Measurements from ENCODE around the gene TBC1D22A. TPM values are rescaled to one million over a fixed set of nuclear protein-coding genes. Genes with fewer than 3 reads are reported as not detected.
"Not testable (repeated sequence)": the region's sequence is repeated elsewhere in the genome, so short reads cannot be mapped to it uniquely, and the experiment has no call there.

TBC1D22A gene
- polyA plus RNA-seq, 1 donor (not counting 4 experiments of a cell fraction or from before 2014, with no cell fraction given) = 20.9 TPM

DNA sequence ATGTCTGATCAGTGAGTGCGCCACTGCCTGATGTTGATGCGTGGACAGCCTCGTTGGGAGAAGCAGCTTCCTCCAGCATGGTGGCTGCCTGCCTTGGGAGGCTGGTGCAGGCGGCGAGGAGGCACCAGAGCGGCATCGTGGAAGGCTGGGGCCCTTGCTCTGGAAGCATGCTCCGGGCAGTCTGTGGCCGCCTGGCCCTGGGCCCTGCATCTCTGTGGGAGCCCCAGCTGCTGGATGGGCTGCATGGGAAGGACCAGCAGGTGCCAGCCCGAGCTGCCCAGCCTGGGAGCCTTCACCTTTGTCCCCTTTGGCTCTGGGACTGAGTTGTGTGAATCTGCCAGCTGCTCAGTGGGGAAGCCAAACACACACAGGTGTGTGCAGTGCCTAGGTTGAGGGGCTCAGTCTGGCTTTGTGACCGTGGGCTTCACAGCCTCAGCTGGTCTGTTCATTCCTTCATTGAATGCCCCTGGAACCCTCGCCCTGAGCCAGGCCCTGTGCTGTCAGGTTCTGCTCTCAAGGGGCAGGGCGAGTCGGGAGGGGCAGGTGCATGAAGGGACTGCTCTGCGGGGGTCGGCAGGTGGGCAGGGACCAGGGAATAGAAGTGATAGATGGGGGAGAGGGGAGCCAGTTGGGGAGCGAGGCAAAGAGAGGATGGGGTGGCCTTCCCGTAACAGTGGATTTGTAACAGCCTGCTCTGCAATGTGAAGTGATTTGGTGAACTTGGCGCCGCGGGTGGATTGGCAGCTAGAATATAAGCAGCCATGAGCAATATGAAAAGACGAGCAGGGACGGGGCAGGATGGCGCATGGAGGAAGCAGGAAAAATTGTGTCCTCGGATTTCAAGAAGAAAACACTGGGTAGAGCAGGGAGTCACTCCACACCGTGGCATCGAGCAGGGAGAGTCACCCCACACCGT lies 354.2 kb downstream of the TBC1D22A start:
- Histone ChIP-seq H3K36me3 (ENCODE audit: control insufficient read depth in 2 of 2, extremely low read depth in 1 of 2, insufficient read depth in 2 of 2, low read length in 2 of 2) (peaks cover 0 to 6% of the 10 kb centered on the region in 2 experiments), H3K9ac (ENCODE audit: control insufficient read depth, extremely low read depth, insufficient read depth, low read length) (no peak overlapping the region), H3K4me2 (ENCODE audit: control insufficient read depth, extremely low read depth, insufficient read depth, low read depth, low read length) (no peak overlapping the region), H3K9me1 (ENCODE audit: control insufficient read depth, extremely low read depth, insufficient read depth, low read length) (no peaks in the 10 kb centered on the region), H2AFZ (ENCODE audit: control insufficient read depth, low read length) (no peak overlapping the region), H3K79me2 (ENCODE audit: control insufficient read depth, insufficient read depth, low read length) (no peaks in the 10 kb centered on the region), H3K4me1 (ENCODE audit: control insufficient read depth, extremely low read depth, insufficient read depth, low read length) (no peaks in the 10 kb centered on the region), H3K27ac (ENCODE audit: control insufficient read depth, insufficient read depth, low read length) (no peak overlapping the region), H3K9me3 (ENCODE audit: control insufficient read depth, low read depth, low read length) (no peaks in the 10 kb centered on the region), H3K4me3 (ENCODE audit: control insufficient read depth in 2 of 3, extremely low read depth in 1 of 3, insufficient read depth in 2 of 3, low read depth in 1 of 3, low read length in 3 of 3) (no peak overlapping the region), H3K27me3 (ENCODE audit: control insufficient read depth, extremely low read depth, insufficient read depth, low read length) (no peaks in the 10 kb centered on the region), H4K20me1 (ENCODE audit: control insufficient read depth, extremely low read depth, insufficient read depth, low read length) (no peaks in the 10 kb centered on the region)
- no peak for DNase-seq (ENCODE audit: low read depth, low spot score)
- TF ChIP-seq EZH2 (IDR thresholded peaks at IDR 0.05; ENCODE audit: low read length) = no peak
- TF ChIP-seq CTCF (optimal IDR thresholded peaks at IDR 0.05 in 1 of 3, IDR thresholded peaks at IDR 0.05 in 1 of 3, conservative IDR thresholded peaks at IDR 0.05 in 1 of 3; ENCODE audit: extremely low read depth in 1 of 3, insufficient read depth in 2 of 3, low read length in 3 of 3) = no peak
- no peak for FAIRE-seq
- dilution Hi-C loops (cut with MboI; ENCODE audit: extremely low pct_ligation_motif_present, low sequenced_read_pairs) = no loop called here

DNA sequence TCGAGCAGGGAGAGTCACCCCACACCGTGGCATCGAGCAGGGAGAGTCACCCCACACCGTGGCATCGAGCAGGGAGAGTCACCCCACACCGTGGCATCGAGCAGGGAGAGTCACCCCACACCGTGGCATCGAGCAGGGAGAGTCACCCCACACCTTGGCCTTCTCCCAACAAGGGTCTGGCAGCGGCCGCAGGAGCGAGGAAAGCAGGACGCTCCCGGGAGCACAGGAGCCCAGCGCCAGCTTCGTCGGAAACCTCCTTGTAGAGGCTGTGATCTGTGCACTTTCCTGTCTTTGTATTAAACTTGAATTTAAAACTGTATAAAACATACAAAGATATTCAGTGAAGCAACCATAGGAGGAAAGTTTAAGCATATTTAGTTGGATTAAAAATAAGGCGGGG lies 355.0 kb downstream of the TBC1D22A start:
- H3K27ac ChIP-seq (ENCODE audit: control insufficient read depth, insufficient read depth, low read length); FAIRE-seq; DNase-seq (ENCODE audit: low read depth, low spot score); H3K9ac ChIP-seq (ENCODE audit: control insufficient read depth, extremely low read depth, insufficient read depth, low read length); H3K79me2 ChIP-seq (ENCODE audit: control insufficient read depth, insufficient read depth, low read length); H2AFZ ChIP-seq (ENCODE audit: control insufficient read depth, low read length); H3K9me3 ChIP-seq (ENCODE audit: control insufficient read depth, low read depth, low read length); H3K4me3 ChIP-seq (ENCODE audit: control insufficient read depth in 2 of 3, extremely low read depth in 1 of 3, insufficient read depth in 2 of 3, low read depth in 1 of 3, low read length in 3 of 3); H3K27me3 ChIP-seq (ENCODE audit: control insufficient read depth, extremely low read depth, insufficient read depth, low read length); H3K4me2 ChIP-seq (ENCODE audit: control insufficient read depth, extremely low read depth, insufficient read depth, low read depth, low read length); dilution Hi-C loops (cut with MboI; ENCODE audit: extremely low pct_ligation_motif_present, low sequenced_read_pairs); H4K20me1 ChIP-seq (ENCODE audit: control insufficient read depth, extremely low read depth, insufficient read depth, low read length); H3K36me3 ChIP-seq (ENCODE audit: control insufficient read depth in 2 of 2, extremely low read depth in 1 of 2, insufficient read depth in 2 of 2, low read length in 2 of 2); H3K4me1 ChIP-seq (ENCODE audit: control insufficient read depth, extremely low read depth, insufficient read depth, low read length); H3K9me1 ChIP-seq (ENCODE audit: control insufficient read depth, extremely low read depth, insufficient read depth, low read length): not testable (repeated sequence)

All from keratinocyte (primary cell).